HG03460 (cell line): ENCODE measurements around the gene TBC1D22B.
"Not testable (repeated sequence)": the region's sequence is repeated elsewhere in the genome, so short reads cannot be mapped to it uniquely, and the experiment has no call there.

Experiments used
- ATAC-seq: cut with Tn5 transposase; IDR thresholded peaks from one replicate; pipeline ENCODE4 v1.9.1; 2021; ENCODE audit not compliant: unreplicated experiment

The TBC1D22B gene

GRCh38 chr6:37319856-37320480 is 62.4 kb downstream of the TBC1D22B start:
- no peak for ATAC-seq

DNA sequence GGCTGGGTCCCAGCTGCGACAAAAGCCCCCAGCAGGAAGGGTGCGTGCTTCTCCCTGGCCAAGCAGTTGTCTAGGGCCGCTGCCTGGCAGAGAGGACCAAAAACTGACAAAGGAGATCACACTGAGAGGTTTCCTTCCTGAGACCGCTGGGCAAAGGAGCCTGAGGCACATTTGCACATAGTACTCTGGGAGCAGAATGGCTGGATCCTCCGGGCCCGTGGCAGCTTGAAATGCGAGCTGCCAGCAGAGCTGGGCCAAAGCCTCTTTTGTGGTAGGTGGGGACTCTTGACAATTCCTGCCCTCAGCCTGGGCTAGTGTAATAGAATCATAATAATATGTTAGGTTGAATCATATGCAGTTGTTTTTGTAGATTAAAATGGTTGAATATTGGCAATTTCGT is 63.1 kb downstream of the TBC1D22B start:
- ATAC-seq, result no peak

- no peak for ATAC-seq
These were observed 63.5 kb downstream of the TBC1D22B start for GRCh38 chr6:37321101-37321500.

- no peak for ATAC-seq
These were observed 64.2 kb downstream of the TBC1D22B start for GRCh38 chr6:37321516-37322415.

- ATAC-seq, result no peak
These were observed 66.0 kb downstream of the TBC1D22B start for GRCh38 chr6:37323580-37323979.

DNA sequence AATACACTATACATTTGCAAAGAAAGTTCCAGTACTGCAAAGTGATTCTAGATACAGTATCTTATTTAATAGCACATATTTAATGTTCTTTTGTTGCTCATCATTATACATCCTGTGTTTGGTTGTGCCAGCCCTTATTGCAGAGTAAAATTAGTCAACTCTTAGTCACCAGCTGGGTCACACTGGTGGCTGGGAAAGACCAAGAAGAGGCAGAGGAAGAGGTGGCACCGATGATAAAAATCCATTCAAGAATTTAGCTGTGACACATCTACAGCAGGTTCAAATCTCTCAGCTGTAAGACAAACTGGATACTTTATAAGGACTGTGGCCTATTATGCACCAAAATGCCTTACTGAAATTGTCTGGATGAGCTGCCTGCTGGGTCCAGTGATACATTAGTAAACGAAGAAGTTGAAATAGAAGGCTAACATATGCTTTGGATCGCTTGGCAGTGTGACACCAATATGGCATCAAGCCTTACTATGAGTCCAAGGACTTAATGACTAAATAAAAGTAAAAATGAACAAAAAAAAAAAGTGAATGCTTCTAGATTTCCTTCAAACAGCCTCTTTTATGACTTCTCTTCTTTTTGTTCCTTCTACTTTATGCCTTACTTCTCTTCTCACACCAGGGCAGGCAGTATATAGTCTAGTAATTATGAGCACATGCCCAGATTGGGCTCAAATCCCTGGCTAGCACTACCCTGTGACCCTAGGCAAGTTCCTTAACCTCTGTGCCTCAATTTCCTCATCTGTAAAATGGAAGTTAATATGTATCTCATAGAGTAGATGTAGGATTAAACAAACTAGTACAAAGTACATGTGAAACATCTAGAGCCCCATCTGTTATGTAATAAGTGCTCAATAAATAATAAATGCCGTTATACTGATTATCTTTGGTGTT is 66.8 kb downstream of the TBC1D22B start:
- ATAC-seq, result no peak

DNA sequence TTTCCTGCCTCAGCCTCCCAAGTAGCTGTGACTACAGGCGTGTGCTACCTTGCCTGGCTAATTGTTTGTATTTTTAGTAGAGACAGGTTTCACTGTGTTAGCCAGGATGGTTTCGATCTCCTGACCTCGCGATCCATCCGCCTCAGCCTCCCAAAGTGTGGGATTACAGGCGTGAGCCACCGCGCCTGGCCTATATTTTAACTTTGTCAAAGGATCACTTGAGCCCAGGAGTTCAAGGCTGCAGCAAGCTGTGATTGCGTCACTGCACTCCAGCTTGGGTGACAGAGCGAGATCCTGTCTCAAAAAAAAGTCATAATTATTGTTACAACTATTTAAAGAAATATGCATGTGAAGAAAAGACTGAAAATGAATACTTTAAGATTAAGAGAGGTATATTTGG is 72.8 kb downstream of the TBC1D22B start:
- ATAC-seq, result not testable (repeated sequence)

DNA sequence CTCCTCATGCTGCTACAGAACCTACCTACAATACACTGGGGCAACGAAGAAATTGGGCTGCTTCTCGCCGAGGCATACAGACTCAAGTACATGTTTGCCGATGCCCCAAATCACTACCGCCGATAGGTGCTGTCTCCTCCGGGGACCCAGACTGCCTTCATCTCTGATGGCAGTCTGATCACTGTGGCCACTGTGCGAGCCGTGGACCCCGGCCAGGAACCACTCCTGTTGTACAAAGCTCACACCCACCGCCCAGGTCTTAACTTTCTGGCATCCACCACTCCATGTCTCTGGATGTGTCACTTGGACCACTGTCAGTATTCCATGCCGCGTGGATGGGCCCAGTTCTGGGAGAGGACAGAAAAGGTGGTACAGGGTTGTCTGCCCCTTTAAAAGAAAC is 73.5 kb downstream of the TBC1D22B start:
- ATAC-seq, result no peak

GRCh38 chr6:37332894-37333293 is 75.3 kb downstream of the TBC1D22B start:
- ATAC-seq, result no peak

DNA sequence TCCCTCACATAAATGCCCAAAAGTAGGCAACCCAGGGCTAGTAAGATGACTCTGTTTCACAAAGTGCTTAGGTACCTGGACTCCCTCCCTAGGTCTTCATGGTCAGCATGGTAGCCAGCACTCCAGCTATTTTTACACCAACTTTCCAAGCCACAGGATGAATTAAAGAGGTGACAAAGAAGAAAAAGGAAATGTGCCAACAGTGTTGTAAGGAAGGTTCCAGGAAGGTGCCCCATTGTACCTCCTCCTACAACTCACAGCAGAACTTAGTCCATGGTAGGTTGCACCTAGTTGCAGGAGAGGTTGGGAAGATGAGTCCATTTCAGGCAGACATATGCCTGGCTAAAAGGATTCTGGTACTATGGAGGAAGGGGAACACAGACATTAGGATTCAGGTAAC is 76.5 kb downstream of the TBC1D22B start:
- no peak for ATAC-seq

DNA sequence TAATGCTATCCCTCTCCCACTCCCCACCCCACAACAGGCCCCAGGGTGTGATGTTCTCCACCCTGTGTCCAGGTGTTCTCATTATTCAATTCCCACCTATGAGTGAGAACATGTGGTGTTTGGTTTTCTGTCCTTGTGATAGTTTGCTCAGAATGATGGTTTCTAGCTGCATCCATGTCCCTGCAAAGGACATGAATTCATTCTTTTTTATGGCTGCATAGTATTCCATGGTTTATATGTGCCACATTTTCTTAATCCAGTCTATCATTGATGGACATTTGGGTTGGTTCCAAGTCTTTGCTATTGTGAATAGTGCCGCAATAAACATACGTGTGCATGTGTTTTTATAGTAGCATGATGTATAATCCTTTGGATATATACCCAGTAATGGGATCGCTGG is 80.7 kb downstream of the TBC1D22B start:
- not testable (repeated sequence) for ATAC-seq

GRCh38 chr6:37338745-37339255 is 81.2 kb downstream of the TBC1D22B start:
- no peak for ATAC-seq

DNA sequence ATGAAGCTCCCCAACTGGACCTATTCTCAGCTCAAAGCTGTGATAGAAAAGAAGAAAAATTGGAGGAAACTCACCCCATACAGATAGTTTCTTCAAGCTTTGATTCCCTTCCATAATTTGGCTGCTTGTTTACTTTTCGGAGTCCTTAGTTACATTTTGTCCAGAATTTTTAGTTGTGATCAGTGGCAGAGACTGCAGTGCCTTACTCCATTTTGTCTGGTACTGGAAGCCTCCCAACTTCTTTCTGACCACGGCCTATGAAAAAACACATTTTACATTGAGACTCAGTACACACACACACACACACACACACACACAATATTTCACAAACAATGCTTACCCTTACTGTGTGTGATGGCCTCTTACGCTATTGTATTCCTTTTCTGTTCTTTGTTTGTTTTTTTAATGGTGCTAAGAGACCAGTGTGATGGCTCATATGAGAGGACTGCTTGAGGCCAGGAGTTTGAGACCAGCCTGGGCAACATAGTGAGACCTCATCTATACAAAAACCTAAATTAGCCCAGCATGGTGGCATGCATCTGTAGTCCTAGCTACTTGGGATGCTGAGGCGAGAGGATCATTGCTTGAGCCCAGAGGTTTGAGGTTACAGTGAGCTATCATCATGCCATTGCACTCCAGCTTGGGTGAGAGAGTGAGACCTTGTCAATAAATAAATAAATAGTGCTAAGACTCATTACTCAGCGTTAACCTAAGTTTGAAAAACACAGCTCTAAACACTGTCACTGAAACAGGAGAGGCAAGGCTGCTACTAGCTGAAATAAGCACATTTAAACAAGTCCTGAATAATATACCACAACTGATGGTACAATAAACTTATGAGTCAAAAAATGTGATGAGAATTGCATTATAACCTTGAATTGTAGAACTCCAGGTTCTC is 82.4 kb downstream of the TBC1D22B start:
- no peak for ATAC-seq

DNA sequence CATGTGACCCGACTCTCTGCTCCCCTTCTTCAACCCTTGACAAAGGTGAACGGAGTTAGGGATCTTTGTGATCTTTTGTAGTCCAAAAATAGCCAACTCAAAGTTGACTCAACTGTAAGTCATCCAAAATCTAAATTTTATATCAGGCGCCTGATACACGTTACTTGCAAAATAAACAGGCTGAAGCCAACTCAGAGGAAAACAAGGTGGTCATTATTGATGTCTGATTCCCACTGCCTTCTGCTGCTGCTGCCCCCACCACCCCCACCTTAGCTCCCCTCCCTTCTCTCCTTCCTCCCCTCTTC is 83.0 kb downstream of the TBC1D22B start:
- ATAC-seq, result no peak

DNA sequence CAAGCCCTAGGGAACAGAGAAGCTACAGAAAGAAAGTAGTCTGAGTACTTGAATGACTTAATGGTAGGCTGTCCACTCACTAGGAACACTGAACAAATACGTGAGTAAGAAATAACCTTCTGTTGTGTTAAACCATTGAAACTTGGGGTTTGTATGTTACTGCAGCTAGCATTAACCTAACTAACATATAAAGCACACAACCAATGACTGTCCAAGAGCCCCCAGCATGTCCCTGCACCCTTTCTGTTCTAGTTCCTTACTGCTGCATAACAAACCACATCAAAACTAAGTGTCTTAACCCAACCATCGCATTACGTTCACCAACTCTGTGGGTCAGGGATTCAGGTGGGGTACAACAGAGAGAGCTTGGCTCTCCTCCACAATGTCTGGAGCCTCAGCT is 85.7 kb downstream of the TBC1D22B start:
- ATAC-seq, result no peak

DNA sequence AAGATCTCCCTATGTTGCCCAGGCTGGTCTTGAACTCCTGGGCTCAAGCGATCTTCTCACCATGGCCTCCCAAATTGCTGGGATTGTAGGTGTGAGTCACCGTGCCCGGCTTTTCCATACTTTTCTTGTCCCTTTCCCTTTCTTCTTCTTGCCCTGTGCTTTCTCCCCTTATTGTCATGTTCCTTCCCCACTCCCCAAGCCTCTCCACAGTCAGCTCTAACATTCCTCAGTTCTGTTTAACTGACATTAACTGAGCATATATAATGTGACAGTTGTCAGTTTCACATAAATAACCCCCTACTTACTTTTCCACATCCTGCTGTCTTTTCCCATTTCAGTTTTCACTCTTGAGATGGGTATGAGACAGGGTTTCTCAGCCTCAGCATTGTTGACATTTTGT is 86.7 kb downstream of the TBC1D22B start:
- ATAC-seq, result no peak

DNA sequence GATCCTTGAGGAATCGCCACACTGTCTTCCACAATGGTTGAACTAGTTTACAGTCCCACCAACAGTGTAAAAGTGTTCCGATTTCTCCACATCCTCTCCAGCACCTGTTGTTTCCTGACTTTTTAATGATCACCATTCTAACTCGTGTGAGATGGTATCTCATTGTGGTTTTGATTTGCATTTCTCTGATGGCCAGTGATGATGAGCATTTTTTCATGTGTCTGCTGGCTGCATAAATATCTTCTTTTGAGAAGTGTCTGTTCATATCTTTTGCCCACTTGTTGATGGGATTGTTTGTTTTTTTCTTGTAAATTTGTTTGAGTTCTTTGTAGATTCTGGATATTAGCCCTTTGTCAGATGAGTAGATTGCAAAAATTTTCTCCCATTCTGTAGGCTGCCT is 88.2 kb downstream of the TBC1D22B start:
- ATAC-seq, result not testable (repeated sequence)

- no peak for ATAC-seq
These were observed 89.6 kb downstream of the TBC1D22B start for GRCh38 chr6:37347177-37347576.

DNA sequence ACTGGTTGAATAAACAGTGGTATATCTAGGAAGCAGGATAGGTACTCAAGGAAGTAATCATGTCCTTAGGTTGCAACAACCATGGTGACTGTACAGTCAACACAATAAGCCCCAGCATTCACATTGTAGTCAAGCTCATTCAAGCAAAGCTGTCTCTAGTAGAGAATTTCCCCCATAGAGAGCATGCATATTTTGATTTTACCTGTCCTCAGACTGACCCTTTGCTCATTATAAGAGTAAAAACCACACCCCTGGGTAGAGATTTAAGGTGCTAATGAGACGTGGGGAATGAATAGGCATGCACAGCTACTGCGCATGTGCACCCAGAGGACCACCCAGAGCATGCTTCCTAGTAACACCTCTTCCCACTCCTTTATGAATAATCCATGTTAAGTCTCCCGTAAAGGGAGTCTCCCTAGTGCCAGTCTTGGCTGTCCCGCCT is 90.1 kb downstream of the TBC1D22B start:
- ATAC-seq, result no peak

DNA sequence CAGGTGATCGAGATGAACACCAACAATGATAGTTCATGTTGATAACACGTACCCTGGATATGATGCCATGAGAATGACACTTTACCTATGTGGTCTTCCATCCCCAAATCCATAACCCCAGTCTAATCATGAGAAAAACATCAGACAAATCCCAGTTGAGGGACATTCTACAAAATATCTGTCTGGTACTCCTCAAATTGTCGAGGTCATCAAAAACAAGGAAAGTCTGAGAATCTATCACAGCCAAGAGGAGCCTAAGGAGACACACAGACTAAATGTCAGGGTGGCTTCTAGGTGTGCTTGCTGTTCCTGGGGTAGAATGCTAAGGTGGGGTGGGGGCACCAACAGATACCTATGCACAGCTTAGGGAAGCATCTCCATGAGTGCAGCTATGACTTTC is 93.5 kb downstream of the TBC1D22B start:
- no peak for ATAC-seq
